ENCODE data around the gene NUDCD2.

Gene NUDCD2, protein sequence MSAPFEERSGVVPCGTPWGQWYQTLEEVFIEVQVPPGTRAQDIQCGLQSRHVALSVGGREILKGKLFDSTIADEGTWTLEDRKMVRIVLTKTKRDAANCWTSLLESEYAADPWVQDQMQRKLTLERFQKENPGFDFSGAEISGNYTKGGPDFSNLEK

DNA sequence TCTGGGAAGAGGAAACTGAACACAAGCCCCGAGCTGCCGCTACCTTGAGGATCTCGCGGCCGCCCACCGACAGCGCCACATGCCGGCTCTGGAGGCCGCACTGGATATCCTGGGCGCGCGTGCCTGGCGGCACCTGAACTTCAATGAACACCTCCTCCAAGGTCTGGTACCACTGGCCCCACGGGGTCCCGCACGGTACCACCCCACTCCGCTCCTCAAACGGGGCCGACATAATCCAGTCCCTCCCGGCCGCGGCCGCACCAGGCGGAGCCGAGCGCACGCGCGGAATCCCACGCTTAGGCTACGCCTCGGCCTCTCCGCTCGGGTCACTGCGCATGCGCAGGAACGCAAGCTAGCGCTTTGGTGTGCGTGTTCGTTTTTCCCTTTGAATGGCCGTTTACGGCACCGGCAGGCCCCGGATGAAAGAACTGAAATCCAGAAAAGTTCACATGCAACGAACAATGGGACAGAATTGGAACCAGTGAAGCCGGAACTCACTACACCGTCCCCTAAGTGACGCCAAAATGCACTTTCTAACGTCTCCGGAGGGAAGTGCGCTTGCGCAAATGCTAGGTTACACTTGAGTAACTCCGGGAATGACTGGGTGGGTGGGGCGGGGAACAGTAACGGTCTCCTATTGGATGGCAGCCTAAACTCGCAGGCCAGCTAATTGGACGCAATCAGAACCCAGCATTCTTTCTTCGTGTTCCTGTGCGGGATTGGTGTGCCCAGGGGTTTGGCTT, at the start of gene NUDCD2:
Gene NUDCD2 (minus strand): TSS at position 284 of the 743 bp plus-strand sequence. CDS start 52 bp downstream, at position 232.
- peak; percentile 86 to 88 for DNase-seq (ENCODE audit: low read depth in 2 of 2)

DNA sequence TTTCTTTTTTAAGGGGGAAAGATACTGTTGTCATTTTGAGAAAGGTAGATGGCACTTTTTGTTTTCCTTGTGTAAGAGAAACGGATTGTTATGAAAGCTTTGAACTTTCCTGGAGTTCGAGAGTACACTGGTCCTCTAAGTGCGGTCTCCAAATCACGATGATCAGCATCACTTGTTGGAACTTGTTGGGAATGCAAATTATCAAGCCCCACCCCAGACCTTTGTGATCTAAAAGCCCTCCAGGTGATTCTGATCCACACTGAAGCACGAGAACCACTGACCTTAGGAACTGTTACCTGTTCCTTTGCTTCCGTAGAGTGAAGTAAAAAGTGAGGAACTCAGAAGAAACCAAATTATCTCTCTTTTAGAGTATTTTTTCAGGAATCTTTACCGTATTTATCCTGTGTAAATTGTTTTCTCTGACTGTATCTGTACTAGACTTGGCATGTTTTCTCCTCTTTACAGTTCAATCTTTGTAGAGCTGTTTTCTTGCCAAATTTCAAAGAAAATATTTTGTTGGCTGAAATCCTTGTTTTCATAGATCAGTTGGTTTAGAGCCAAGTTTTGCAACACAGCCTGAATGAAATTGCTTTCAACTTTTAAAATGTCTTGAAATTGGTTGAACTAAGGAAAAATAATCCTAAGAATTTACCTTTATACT, 49.5 kb upstream of the NUDCD2 start:
- no peak for DNase-seq (ENCODE audit: low read depth in 2 of 2)

DNA sequence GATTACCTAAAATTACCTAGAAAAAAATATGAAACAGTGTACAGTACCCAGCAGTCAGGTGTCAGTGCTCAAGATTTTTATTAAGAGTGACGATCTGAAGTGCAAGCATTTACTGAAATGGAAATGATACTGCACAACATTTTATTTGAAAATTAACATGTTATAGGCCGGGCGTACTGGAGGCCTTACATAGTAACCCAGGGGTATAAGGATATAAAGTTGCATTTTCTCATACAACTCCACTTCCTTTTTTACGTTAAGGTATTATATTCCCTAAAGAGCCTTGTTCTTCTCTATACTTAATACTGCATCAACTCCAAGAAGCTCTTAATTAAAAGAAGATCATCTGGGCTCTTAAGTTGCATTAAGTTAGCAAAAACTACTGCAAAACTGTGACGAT, 48.9 kb upstream of the NUDCD2 start:
- DNase-seq (ENCODE audit: low read depth in 2 of 2) = no peak

DNA sequence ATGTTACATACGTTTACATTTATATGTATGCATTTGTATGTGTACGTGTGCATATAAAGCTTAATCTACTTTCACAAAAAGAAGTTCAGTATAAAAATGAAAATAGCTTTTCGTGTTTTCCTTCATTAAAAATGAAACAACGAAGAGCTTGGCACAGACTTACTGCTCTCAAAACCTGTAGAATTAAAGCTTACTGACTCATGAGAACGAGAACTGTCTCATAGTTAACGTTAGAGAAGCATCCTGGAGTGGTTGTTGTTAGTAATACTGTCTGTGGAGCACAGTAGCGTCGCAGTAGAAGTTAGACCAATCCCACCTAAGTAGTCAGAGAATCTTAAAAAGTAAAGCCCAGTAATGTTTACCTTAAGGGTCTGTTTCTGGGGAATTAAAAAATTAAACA, 46.8 kb upstream of the NUDCD2 start:
- no peak for DNase-seq (ENCODE audit: low read depth in 2 of 2)

DNA sequence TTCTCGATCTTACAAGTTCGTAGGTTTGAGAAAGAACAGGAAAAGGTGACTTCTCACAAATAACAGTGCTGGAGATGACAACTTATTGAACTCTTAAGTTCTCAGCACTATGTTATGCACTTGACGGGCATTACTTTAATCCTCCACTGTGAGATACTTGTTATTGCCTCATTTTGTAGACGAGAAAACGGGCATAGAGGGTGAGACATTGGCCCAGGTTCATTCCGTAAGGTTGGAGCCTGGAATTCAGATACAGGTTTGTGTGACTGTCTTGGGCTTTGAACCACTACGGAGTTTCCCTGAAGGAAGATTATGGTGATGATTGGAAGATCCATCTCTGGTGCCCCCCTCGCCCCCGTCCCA, 46.2 kb upstream of the NUDCD2 start:
- no peak for DNase-seq (ENCODE audit: low read depth in 2 of 2)

DNA sequence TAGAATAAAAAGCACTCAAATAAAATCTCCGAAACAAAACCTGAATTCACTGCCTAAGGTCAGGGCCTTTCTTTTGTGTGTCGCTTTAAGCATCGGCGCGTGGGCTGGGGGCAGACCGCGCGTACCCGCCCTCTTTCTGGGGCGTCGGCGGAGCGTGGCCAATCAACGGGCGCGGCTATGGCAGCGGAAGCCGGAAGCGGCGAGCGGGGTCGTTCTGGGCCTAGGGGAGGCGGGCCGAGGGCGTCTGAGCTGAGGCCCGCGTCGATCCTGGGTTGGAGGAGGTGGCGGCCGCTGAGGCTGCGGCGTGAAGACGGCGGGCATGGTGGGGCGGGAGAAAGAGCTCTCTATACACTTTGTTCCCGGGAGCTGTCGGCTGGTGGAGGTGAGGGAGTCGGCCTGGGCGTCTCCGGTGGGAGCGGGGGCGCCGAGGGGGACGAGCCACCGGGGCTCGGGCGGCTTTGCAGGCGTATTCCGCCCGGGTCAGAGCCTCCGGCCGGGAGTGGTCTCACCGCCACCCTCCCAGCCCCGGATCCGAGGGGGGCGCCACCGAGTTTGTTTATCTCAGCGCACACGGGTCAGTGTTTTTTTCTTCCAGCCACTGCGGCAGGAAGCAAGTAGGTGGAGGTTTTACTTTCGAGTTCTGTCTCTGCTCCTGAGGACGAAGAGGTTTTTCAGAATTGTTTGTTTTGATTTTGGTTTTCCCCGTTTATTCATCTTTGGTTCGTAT, 45.6 kb upstream of the NUDCD2 start, which contains the start of gene MAT2B:
Gene MAT2B (plus strand): TSS at position 252 of the 727 bp plus-strand sequence. CDS start 68 bp downstream, at position 320.
- DNase-seq (ENCODE audit: low read depth in 2 of 2) = peak; percentile 94

DNA sequence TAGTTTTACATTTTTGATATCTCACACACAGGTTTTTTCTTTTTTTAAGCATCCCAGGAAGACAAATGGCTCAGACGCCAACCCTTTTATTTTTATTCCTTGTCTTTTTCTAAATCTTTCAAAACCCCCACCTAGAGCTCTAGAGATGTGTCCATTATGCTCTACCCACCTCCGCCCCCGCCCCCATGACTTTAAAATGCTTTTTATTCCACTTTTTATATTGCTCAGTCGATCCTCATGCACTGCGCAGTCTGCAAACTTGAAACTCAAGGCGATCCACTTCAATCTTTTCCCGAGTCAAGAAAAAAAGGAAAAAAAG, 45.1 kb upstream of the NUDCD2 start:
- no peak for DNase-seq (ENCODE audit: low read depth in 2 of 2)

DNA sequence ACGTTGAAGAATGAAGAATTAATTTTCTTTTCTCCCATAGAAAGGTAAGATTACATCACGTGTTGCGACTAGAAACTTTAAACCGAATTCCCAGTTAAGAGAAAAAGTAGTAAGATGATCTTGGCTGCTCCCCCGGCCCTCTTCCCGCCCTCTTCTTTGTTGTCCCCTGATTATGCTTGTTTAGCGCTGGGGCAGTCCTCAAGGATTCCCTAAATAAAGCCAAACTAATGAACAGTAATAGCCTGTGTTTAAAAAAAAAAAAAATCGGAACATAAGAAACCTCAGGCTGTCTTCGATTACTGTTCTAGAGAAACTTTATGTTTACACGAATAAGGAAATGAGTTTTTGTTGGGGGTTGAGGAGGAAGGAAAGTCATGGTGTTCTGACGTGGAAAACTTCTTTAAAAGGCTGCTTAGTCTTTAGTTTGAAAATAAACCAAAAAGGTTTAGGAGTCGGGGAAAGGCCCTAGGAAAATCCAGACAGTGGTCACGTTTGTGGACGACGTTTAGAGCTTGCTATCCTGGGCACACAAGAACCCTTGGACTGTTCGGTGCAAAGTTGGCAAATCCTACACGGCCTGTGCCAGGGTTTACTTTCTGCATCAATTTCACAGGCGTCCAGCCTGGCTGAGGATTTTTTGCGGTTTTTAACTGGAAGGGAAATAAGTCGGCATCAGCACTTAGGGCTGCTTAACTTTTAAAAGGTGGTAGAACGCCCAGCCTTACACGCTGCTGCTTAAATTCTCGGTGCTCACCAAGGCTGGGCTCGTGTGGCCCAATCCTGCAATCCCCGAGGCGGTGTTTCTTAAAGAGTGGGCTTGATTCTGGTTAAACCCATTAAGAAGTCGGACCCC, 44.4 kb upstream of the NUDCD2 start:
- peak; percentile 17 to 21 for DNase-seq (ENCODE audit: low read depth in 2 of 2)

DNA sequence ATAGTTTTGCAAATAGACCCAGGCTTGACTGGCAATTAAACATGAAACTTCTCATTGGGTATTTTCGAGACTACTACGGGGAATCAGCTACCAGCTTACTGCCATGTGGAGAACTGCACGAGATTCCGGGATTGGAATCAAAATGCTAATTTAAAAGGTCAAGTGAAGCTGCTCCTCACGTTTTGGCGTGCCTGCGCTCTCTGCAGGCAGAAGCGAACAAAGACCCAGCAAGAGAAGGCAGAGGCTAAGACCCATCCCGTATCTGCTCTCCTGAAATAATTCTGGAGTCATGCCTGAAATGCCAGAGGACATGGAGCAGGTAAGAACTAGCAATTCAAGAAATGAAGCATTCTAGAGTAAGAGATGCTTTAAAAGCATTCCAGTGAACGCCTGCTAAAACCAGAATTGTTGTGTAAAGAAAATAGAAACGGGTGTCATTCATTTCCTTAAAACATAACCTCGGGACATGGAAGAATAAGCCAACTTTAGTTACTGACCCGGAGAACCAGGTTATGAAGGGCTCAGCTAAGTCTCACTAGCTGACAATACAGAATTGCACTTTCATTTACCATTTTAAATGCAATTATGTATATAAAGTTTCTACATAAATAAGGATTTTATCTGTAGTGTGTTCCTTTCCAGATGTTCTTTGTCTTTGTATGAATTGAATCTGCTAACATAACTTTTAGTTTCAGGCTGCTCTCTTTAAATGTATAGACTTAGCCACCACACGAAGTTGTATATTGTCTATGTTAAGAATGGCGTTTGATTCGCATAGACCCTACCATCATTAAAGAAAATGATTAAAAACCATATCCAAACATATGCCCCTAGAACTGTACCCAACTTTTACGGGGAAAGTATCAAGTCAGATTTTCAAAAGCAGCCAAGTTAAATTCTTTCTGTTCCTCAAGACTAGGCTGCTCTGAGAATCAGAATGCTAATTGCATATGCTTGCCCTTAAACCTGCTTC, 43.5 kb upstream of the NUDCD2 start:
- DNase-seq (ENCODE audit: low read depth in 2 of 2) = no peak

DNA sequence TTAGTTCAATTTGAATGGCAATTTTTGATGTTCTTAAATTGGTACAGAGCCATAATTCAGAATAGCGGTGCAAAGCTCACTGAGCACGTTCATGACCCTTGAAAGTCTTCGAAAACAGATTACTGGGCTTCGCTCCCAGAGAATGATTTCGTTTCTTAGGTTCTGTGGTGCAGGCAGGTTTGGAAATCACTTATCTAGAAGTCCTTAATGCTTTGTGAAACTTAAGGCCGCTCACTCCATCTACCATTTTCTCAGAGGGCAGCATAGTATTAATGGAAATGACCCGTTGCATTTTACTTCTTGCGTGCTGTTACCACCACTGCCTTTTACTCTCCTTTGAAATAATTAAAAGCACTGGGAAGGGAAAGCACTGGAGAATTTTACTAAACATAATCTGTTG, 42.6 kb upstream of the NUDCD2 start:
- DNase-seq (ENCODE audit: low read depth in 2 of 2) = no peak

DNA sequence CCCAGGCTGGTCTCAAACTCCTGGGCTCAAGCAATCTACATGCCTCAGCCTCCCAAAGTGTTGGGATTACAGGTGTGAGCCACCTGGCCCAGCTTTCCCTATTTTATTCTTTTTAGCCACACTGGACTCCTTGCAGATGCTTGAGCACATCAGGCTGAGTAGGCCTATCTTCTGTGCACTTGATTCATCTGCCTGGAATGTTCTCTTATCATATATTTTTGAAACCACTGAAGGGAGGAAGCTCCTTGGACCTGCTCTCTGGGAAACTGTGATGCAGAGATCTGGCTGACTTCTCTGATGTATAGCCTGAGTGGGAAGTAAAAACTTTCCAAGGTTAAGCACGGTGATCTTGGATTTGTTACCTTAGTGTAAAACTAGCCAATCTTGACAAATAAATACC, 39.0 kb upstream of the NUDCD2 start:
- DNase-seq (ENCODE audit: low read depth in 2 of 2) = no peak

DNA sequence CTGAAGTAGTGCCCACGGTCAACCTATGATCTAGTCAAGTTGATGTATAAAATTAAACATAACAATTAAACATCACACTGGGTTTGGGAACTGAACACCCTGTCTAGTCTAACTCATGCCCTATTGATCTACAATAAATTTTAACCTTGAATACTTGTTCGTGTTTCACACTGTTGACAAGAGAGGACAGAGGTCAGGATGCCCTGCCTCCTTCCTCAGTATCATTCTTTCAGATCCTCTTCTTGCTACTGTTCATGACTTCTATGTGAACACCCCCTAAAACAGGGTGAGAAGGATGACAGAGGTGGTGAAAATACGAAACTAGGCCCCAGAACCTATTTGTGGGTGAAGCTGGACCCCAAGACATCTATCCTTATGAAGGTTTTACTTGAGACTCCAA, 37.4 kb upstream of the NUDCD2 start:
- no peak for DNase-seq (ENCODE audit: low read depth in 2 of 2)

DNA sequence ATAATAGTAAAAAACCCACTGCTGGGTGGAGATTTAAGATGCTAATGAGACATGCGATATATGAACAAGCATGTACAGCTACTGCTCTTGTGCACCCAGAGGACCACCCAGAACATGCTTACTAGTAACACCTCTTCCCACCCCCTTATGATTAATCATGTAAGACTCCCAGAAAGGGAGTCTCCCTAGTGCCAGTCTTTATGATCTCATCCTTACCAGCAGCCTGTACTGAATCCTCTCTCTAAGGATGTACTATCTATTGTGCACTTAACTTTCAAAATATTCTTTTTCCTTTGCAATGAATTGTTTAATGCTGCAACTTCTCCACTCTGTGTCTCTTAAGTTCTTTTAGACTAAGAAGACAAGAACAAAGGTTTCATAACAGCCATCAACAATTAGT, 36.4 kb upstream of the NUDCD2 start:
- no peak for DNase-seq (ENCODE audit: low read depth in 2 of 2)

DNA sequence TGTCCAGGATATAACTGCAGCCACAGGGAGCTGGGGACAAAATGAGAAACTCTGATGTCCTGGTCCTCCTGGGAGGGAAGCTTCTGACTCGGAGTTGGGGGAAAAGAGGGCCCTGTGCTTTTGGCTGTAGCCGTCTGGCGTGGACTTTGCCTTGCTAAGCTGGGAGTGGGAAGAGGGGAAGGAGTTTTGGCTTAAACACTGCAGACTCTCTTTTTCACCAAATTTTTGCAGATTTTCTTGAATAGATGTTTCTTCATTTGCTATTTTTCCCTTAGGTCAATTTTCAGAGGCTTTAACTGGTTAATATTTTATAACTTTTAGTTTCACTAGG, 29.8 kb upstream of the NUDCD2 start:
- DNase-seq (ENCODE audit: low read depth in 2 of 2) = no peak

DNA sequence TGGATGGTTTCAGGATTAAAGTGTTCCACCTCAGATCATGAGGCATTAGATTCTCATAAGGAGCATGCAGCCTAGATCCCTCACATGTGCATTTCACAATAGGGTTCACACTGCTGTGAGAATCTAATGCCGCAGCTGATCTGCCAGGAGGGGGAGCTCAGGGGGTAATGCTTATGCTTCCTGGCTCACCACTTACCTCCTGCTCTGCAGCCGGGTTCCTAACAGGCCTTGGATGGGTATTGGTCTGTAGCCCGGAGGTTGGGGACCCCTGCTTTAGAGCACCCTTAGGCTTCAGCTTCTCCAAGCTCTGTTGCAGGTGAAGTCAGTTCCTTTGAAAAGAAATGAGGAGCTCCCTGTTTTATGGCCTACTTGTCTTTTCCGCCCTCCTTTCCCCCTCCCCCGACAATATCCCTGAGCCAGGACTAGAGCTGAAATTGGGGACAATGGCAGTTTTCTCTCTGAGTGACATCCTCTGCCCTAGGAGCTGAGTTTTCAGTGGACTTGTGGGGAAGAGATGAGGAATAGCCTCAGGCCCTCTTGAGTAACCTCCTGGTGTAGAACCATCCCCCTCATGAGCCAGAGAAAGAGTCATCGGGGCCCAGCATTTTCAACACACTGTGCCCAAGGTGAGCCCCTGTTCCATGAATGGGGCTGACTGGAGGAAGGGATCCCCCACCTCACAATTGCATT, 29.3 kb upstream of the NUDCD2 start:
- DNase-seq (ENCODE audit: low read depth in 2 of 2) = no peak

DNA sequence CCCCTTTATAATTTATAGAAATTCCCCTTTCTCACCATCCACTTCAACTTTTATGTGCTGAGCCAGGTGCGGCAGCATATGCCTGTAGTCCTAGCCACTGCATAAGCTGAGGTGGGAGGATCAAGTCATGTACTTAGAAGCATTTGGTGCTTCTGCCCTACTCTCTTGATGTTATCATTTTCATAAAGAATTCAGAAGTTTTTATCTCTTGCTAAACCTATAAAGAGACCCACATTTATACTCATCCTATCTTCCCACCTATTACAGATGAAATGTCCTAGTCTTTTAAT, 19.0 kb upstream of the NUDCD2 start:
- no peak for DNase-seq (ENCODE audit: low read depth in 2 of 2)

DNA sequence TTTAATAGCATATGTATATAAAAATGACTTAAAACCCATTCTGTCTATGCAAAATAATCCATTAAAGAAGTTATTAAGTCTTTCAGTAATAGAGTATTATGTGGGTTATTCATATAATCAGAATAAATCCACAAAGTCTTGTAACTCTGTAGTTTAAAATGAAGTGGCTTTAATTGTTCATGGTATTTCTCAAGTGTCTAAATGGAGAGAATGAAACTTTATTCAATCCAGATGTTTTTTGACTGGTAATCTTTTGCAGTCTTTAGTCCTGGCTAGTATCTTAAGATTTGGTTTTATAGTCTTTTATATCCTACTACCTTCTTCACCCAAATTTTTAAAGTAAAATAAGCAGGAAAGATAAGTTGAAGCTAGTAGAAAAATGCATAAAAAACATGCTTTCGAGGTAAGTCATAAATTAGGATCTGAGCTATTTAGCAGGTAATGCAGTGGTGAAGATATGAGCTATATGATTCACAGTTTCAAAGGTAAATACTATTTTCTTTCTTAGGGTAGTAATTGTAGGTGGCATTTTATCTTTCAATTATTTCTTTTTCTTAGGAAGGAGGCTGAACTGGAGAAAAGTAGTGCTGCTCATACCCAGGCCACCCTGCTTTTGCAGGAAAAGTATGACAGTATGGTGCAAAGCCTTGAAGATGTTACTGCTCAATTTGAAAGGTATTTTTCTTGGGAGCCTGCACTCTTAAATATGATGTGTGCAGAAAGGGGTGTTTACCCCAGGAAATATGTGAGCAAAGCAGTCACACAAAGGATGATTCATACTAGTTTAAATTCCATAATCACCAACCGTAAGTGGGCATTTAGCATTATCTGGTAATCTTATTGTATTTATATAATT, 18.5 kb upstream of the NUDCD2 start:
- DNase-seq (ENCODE audit: low read depth in 2 of 2) = no peak

DNA sequence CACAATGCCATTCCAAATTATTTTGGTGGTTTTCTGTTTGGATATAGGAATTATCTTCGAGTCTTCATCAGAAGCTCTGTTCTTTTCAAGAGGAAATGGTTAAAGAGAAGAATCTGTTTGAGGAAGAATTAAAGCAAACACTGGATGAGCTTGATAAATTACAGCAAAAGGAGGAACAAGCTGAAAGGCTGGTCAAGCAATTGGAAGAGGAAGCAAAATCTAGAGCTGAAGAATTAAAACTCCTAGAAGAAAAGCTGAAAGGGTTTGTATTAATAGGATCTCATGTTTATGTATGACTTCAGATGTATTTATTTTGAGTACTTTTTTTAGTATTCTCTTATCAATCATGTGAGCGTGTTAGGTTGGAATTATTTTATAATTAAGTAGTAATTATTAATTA, 15.5 kb upstream of the NUDCD2 start:
- no peak for DNase-seq (ENCODE audit: low read depth in 2 of 2)

DNA sequence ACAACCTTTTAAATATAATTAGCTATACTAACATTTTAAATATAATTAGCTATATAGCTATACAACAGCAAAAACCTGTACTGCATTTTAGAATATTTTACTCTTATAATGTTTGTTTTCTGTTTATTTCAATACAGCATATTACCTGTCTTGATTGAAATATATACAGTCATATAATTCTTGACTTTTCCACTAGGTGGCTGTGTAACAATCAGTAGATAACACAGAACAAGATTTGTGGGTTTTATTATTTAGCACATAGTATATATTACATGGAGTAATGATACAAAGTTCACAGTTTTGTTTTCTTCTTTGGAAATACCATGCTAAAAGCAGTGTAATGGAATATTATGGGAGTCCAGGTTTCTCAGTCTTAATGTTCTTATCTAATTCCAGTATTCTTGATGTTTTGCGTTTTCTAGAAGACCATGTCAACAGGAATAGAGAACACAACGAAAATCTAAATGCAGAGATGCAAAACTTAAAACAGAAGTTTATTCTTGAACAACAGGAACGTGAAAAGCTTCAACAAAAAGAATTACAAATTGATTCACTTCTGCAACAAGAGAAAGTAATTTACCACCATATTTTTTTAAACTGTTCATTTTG, 13.8 kb upstream of the NUDCD2 start:
- no peak for DNase-seq (ENCODE audit: low read depth in 2 of 2)
